Mesenteric fat pad (tissue), 1 donor: Measurements from ENCODE around the gene ZNF691. TPM values are rescaled to one million over a fixed set of nuclear protein-coding genes. Genes with fewer than 3 reads are reported as not detected.
"Not testable (repeated sequence)": the region's sequence is repeated elsewhere in the genome, so short reads cannot be mapped to it uniquely, and the experiment has no call there.

Source experiments
- DNase-seq: peaks from one replicate; pipeline ENCODE4 v3.0.0-alpha.2; 2020; ENCODE audit warnings: low spot score
- total RNA-seq: library from RNA; stranded (reverse); fragmentation: NEBNext Ultra II Directional; extraction: Animal tissue kit (Norgen Biotek cat#: 25700); gene quantifications from one replicate; pipeline ENCODE4 v1.2.1, GENCODE V29; 2021
- donor health status: DM: yes; HTN: yes; CAD: no.

Gene ZNF691
- total RNA-seq, 1 donor from 2014 or later = 4.7 TPM

GRCh38 chr1:42859366-42859765 is 13.0 kb downstream of the ZNF691 start:
- DNase-seq = not testable (repeated sequence)

GRCh38 chr1:42860339-42861013 is 14.1 kb downstream of the ZNF691 start:
- no peak for DNase-seq

- no peak for DNase-seq
Measured at GRCh38 chr1:42861014-42861399, 14.6 kb downstream of the ZNF691 start.

- DNase-seq = no peak
Measured at GRCh38 chr1:42866549-42866948, 20.1 kb downstream of the ZNF691 start.

- DNase-seq = not testable (repeated sequence)
Measured at GRCh38 chr1:42868466-42868865, 22.1 kb downstream of the ZNF691 start.

GRCh38 chr1:42869254-42869653 is 22.8 kb downstream of the ZNF691 start:
- DNase-seq = not testable (repeated sequence)

GRCh38 chr1:42869751-42870150 is 23.3 kb downstream of the ZNF691 start:
- DNase-seq = not testable (repeated sequence)

- DNase-seq = not testable (repeated sequence)
Measured at GRCh38 chr1:42873108-42873507, 26.7 kb downstream of the ZNF691 start.

GRCh38 chr1:42873670-42874069 is 27.3 kb downstream of the ZNF691 start:
- no peak for DNase-seq

GRCh38 chr1:42876009-42876408 is 29.6 kb downstream of the ZNF691 start:
- no peak for DNase-seq

GRCh38 chr1:42877380-42877779 is 31.0 kb downstream of the ZNF691 start:
- no peak for DNase-seq

- no peak for DNase-seq
Measured at GRCh38 chr1:42880384-42880783, 34.0 kb downstream of the ZNF691 start.

- DNase-seq = no peak
Measured at GRCh38 chr1:42886046-42886739, 39.8 kb downstream of the ZNF691 start.

GRCh38 chr1:42886800-42887199 is 40.4 kb downstream of the ZNF691 start:
- DNase-seq = no peak

GRCh38 chr1:42887366-42887765 is 41.0 kb downstream of the ZNF691 start:
- DNase-seq = no peak

GRCh38 chr1:42888013-42888633 is 41.7 kb downstream of the ZNF691 start:
- DNase-seq = no peak

GRCh38 chr1:42889264-42889663 is 42.9 kb downstream of the ZNF691 start:
- no peak for DNase-seq

- no peak for DNase-seq
Measured at GRCh38 chr1:42891465-42892138, 45.2 kb downstream of the ZNF691 start.

- not testable (repeated sequence) for DNase-seq
Measured at GRCh38 chr1:42899960-42900359, 53.5 kb downstream of the ZNF691 start.
